Heart left ventricle (tissue), 16 donors: ENCODE results near the gene POU3F1. TPM values are rescaled to one million over a fixed set of nuclear protein-coding genes. Genes with fewer than 3 reads are reported as not detected.

Experiments
- ATAC-seq, 4 donors: fragments of 200-7000 bp; cut with Tn5 transposase; one replicate each; pipeline ENCODE4 v1.9.1; 2020 to 2022; ENCODE audit warnings: moderate library complexity in 4 of 4, mild to moderate bottlenecking in 3 of 4, moderate number of reproducible peaks in 1 of 4
- DNase-seq, 5 donors: peaks; one replicate each; pipeline ENCODE4 v3.0.0-alpha.2; 2020
- H3K27ac ChIP-seq, 12 donors: fragments of 200-600 bp; sonication (generic) in 4 of 12; one replicate each; pipeline versions ENCODE4 v1.5.0 to v1.8.0; 2016 to 2022; ENCODE audit warnings: mild to moderate bottlenecking in 2 of 12
- H3K27me3 ChIP-seq, 9 donors: fragments of 200-600 bp; sonication (generic) in 2 of 9; one replicate each; pipeline versions ENCODE4 v1.5.1 to v1.8.0; 2016 to 2022; ENCODE audit warnings: mild to moderate bottlenecking in 3 of 9
- H3K36me3 ChIP-seq, 9 donors: fragments of 200-600 bp; sonication (generic) in 2 of 9; one replicate each; pipeline versions ENCODE4 v1.5.0 to v1.8.0; 2018 to 2022; ENCODE audit warnings: mild to moderate bottlenecking in 2 of 9
- H3K4me1 ChIP-seq, 12 donors: fragments of 200-600 bp; sonication (generic) in 4 of 12; one replicate each; pipeline versions ENCODE4 v1.5.0 to v1.8.0; 2016 to 2022; ENCODE audit warnings: mild to moderate bottlenecking in 3 of 12
- H3K4me3 ChIP-seq, 12 donors: fragments of 200-600 bp; sonication (generic) in 4 of 12; one replicate each; pipeline versions ENCODE4 v1.5.0 to v1.8.0; 2017 to 2022; ENCODE audit warnings: mild to moderate bottlenecking in 9 of 12, moderate library complexity in 4 of 12
- H3K9me3 ChIP-seq, 12 donors: fragments of 200-600 bp; sonication (generic) in 4 of 12; one replicate each; pipeline versions ENCODE4 v1.5.0 to v1.8.0; 2016 to 2022; ENCODE audit warnings: mild to moderate bottlenecking in 1 of 12
- CTCF ChIP-seq, 12 donors: fragments of 200-600 bp; sonication (generic) in 4 of 12; IDR thresholded peaks; one replicate each; pipeline versions ENCODE4 v1.5.0 to v1.8.0; 2018 to 2022; ENCODE audit warnings: antibody characterized with exemption in 12 of 12, mild to moderate bottlenecking in 5 of 12
- POLR2A ChIP-seq, 2 donors: fragments of 450-650 bp; IDR thresholded peaks; one replicate each; pipeline ENCODE4 v1.6.1; 2017; ENCODE audit warnings: antibody characterized with exemption in 2 of 2, mild to moderate bottlenecking in 2 of 2, moderate library complexity in 2 of 2
- WGBS, 4 donors: extraction: QIAGEN DNeasy Blood & Tissue Kit in 2 of 4; methylation state at CpG; one replicate each; pipeline versions ENCODE4 v1.1.5 to v1.1.7; 2013 to 2018; 5-methylcytosine and 5-hydroxymethylcytosine counted together
- intact Hi-C, 10 donors: fragments of 100-400 bp; cut with DNase I; formaldehyde crosslinking; loops; one replicate each; pipeline versions ENCODE4 v1.11.1 to v1.14.2; 2022
- long read RNA-seq, 3 donors: library from polyadenylated mRNA; unstranded; transcript quantifications; one replicate each; pipeline ENCODE4 v2.0.0, GENCODE V29; 2020 to 2021
- polyA plus RNA-seq, 2 donors: library from polyadenylated mRNA; stranded (reverse); fragments of 200-250 nt; gene quantifications; one replicate each; pipeline ENCODE4 v1.2.3, GENCODE V29; 2013
- total RNA-seq, 9 donors: library from RNA; depleted of rRNA in 2 of 9; stranded (reverse); fragments of >200 nt in 2 of 9; fragmentation: NEBNext Ultra II Directional in 3 of 9; extraction: Animal tissue kit (Norgen Biotek cat#: 25700) in 3 of 9; gene quantifications; one replicate each; pipeline versions ENCODE4 v1.1.0 to v1.2.4, GENCODE V29; 2016 to 2023
- donor health status: ischemic (EF 13 %, LVEDD 7.1; RV severe dilation, severe dysfunction).
- donor health status: healthy with polysubstance abuse.
- donor health status: DM: no; HTN: yes; CAD: no.
- donor health status: DM: no; HTN: no; CAD: no.
- donor health status: ischemic (EF 25% LVEDD 6.9; RV normal size, moderate dysfunction).
- donor health status: ischemic (EF 25% LVEDD 5.7; RV mildly dilated, moderate dysfunction).
- donor health status: healthy.
- donor health status: DM: yes; HTN: yes; CAD: no.
- donor health status: ischemic (EF 35%, LVEDD 5.7; RV mildly dilated, moderate dysfunction).
- donor health status: nonischemic (EF 11% LVEDD 7.7; RV severe dilation, severe dysfunction).
- donor health status: DM: yes; HTN: yes; CAD: no.
- donor health status: PGD.
- donor health status: ischemic (EF 29% LVEDD 5.4; RV normal size, mild dysfunction).
- donor health status: nonischemic (EF 23%, LVEDD 6.1; RV moderate dilation, normal function).

Gene POU3F1
- total RNA-seq (under 1 TPM in 2 of 9 donors, not detected in 7; 0.17 to 0.18 TPM), polyA plus RNA-seq (not detected)
- long read RNA-seq, donor 1: 0 reads
- long read RNA-seq, donor 2: 0 reads
- long read RNA-seq, donor 3: 0 reads

- Histone ChIP-seq H3K36me3 (no peaks in the 10 kb centered on the region), H3K4me3 (peak within 1 kb of the TSS; percentile 30 to 82 (median 66)), H3K4me1 (peaks cover 3 to 38% (median 19%) of the 10 kb centered on the region in 12 donors), H3K27ac (peak within 1 kb of the TSS in 4 of 12 donors; percentile 13 to 72 (median 55)), H3K9me3 (no peaks in the 10 kb centered on the region), H3K27me3 (peaks cover 37 to 71% (median 43%) of the 10 kb centered on the region in 9 donors)
- no peak for ATAC-seq
- intact Hi-C loops: loop anchor here in 6 of 10 donors (5.0 to 10.0 kb wide), 4 partner anchors 538 to 788 kb away; no protein-coding TSS in a partner anchor
- DNase-seq: no peak
- 0 to 1% (median 0%) methylated on average over 1 to 92 of the region's 92 CpGs for WGBS, 4 donors
- TF ChIP-seq CTCF (IDR thresholded peaks at IDR 0.05) (peak in 2 of 12 donors; percentile 3 to 7), POLR2A (IDR thresholded peaks at IDR 0.05) (no peak)
Observed at GRCh38 chr1:38046333-38046883, at the start of gene POU3F1. POU3F1 (minus strand) TSS chr1:38046793; CDS start chr1:38046743, 50 bp downstream.

- DNase-seq: no peak
- Histone ChIP-seq H3K4me1 (no peaks in the 10 kb centered on the region), H3K27ac (no peak overlapping the region), H3K9me3 (no peaks in the 10 kb centered on the region), H3K27me3 (peaks cover 0 to 30% (median 4%) of the 10 kb centered on the region in 9 donors), H3K36me3 (no peaks in the 10 kb centered on the region), H3K4me3 (no peak overlapping the region)
- intact Hi-C loops: no loop called here
- TF ChIP-seq POLR2A (IDR thresholded peaks at IDR 0.05) (no peak), CTCF (IDR thresholded peaks at IDR 0.05) (no peak)
- WGBS, 4 donors: 84 to 88% (median 87%) methylated on average over 12 of the region's 12 CpGs
- ATAC-seq: no peak
Observed at GRCh38 chr1:38095454-38095931, 48.9 kb upstream of the POU3F1 start.

GRCh38 chr1:38094711-38095290, 48.2 kb upstream of the POU3F1 start:
- WGBS, 4 donors: 67 to 73% (median 71%) methylated on average over 11 of the region's 11 CpGs

More at GRCh38 chr1:38094711-38095290, 48.2 kb upstream of the POU3F1 start:
- DNase-seq (no peak), ATAC-seq (no peak)
- H3K36me3 ChIP-seq: no peaks in the 10 kb centered on the region
- H3K27me3 ChIP-seq: peaks cover 0 to 35% (median 4%) of the 10 kb centered on the region in 9 donors
- H3K4me1 ChIP-seq: no peaks in the 10 kb centered on the region
- intact Hi-C loops: no loop called here
- H3K9me3 ChIP-seq: no peaks in the 10 kb centered on the region
- TF ChIP-seq CTCF (IDR thresholded peaks at IDR 0.05): no peak
- TF ChIP-seq POLR2A (IDR thresholded peaks at IDR 0.05): no peak
- H3K27ac ChIP-seq: no peak overlapping the region
- no peak overlapping the region for H3K4me3 ChIP-seq
